PC-9 (cell line): ENCODE results near the gene FAM174C. TPM values are rescaled to one million over a fixed set of nuclear protein-coding genes. Genes with fewer than 3 reads are reported as not detected.

Source experiments
- BruUV-seq: library from RNA; stranded (reverse); fragments of 400-500 nt; replicated peaks from 2 replicates; lab custom pipeline; 2021; lab: Mats Ljungman, UMichigan
- CTCF ChIA-PET: fragments of 300-600 bp; sonication (Branson Sonifier 250); formaldehyde crosslinking; loops from one replicate; lab custom pipeline; 2022; ENCODE audit warnings: antibody characterized with exemption; lab: Charles Lee
- POLR2A ChIA-PET: fragments of 300-600 bp; sonication (Branson Sonifier 250); formaldehyde crosslinking; loops from one replicate; lab custom pipeline; 2022; ENCODE audit warnings: antibody characterized with exemption; ENCODE audit not compliant: unreplicated experiment; lab: Charles Lee
- DNase-seq, 2 experiments: peaks; one replicate each; pipeline versions ENCODE4 v3.0.0 to v3.0.0-alpha.2; 2015 to 2022; ENCODE audit warnings: mixed read lengths in 1 of 2
- H2AFZ ChIP-seq: fragments of 200-600 bp; sonication (generic); 2 replicates; pipeline ENCODE4 v1.8.1; 2017; ENCODE audit warnings: antibody characterized with exemption
- H3F3A ChIP-seq: fragments of 200-600 bp; sonication (generic); 2 replicates; pipeline ENCODE4 v1.8.1; 2017; ENCODE audit warnings: antibody characterized with exemption, mild to moderate bottlenecking, low read depth; ENCODE audit not compliant: insufficient read depth
- H3K27ac ChIP-seq: fragments of 200-600 bp; sonication (generic); 2 replicates; pipeline ENCODE4 v1.6.1; 2016; ENCODE audit warnings: mixed run types
- H3K27me3 ChIP-seq: fragments of 200-600 bp; sonication (generic); 2 replicates; pipeline ENCODE4 v1.6.1; 2016; ENCODE audit warnings: low read depth, mixed run types; ENCODE audit not compliant: insufficient read depth
- H3K36me3 ChIP-seq: fragments of 200-600 bp; sonication (generic); 2 replicates; pipeline ENCODE4 v1.6.1; 2016; ENCODE audit warnings: low read depth, mixed run types
- H3K4me1 ChIP-seq: fragments of 200-600 bp; sonication (generic); replicated peaks from 2 replicates; pipeline ENCODE4 v1.6.1; 2016; ENCODE audit warnings: mixed run types; ENCODE audit not compliant: insufficient read depth
- H3K4me2 ChIP-seq: fragments of 200-600 bp; sonication (generic); 2 replicates; pipeline ENCODE4 v1.6.1; 2017; ENCODE audit warnings: mixed run types
- H3K4me3 ChIP-seq: fragments of 200-600 bp; sonication (generic); 2 replicates; pipeline ENCODE4 v1.6.1; 2016; ENCODE audit warnings: mixed run types
- H3K79me2 ChIP-seq: fragments of 200-600 bp; sonication (generic); 2 replicates; pipeline ENCODE4 v1.6.1; 2017; ENCODE audit warnings: low read depth, mixed run types
- H3K9me2 ChIP-seq: fragments of 200-600 bp; sonication (generic); 2 replicates; pipeline ENCODE4 v1.8.1; 2017; ENCODE audit warnings: mild to moderate bottlenecking; ENCODE audit not compliant: insufficient read depth
- H3K9me3 ChIP-seq: fragments of 200-600 bp; sonication (generic); 2 replicates; pipeline ENCODE4 v1.8.1; 2016; ENCODE audit warnings: low read depth; ENCODE audit not compliant: insufficient read depth
- H4K20me1 ChIP-seq: fragments of 200-600 bp; sonication (generic); 2 replicates; pipeline ENCODE4 v1.8.1; 2017; ENCODE audit not compliant: insufficient read depth
- CTCF ChIP-seq: fragments of 200-600 bp; sonication (generic); conservative IDR thresholded peaks from 2 replicates; pipeline ENCODE4 v1.6.1; 2017; ENCODE audit warnings: mixed run types, antibody characterized with exemption, mild to moderate bottlenecking, moderate library complexity
- EZH2 ChIP-seq: fragments of 200-600 bp; sonication (generic); IDR thresholded peaks from 2 replicates; pipeline ENCODE4 v1.8.0; 2017; ENCODE audit warnings: antibody characterized with exemption, low read depth
- intact Hi-C: fragments of 100-400 bp; cut with micrococcal nuclease; formaldehyde crosslinking; loops from one replicate; pipeline ENCODE4 v1.10.0; 2022; ENCODE audit not compliant: unreplicated experiment
- total RNA-seq: library from RNA; stranded (reverse); gene quantifications from 2 replicates; pipeline ENCODE4 v1.2.3, GENCODE V29; 2021

Gene FAM174C
- total RNA-seq, 1 experiment from 2014 or later: 51.8 TPM

GRCh38 chr19:1296575-1297271 lies 21.4 kb downstream of the FAM174C start:
- H3K79me2 ChIP-seq: no peaks in the 10 kb centered on the region
- no peaks in the 10 kb centered on the region for H4K20me1 ChIP-seq
- no peak overlapping the region for H3K4me3 ChIP-seq
- no peak overlapping the region for H3K4me2 ChIP-seq
- no peak overlapping the region for H3K27ac ChIP-seq
- no peaks in the 10 kb centered on the region for H3K9me3 ChIP-seq
- CTCF ChIA-PET: no interaction called here
- H3K4me1 ChIP-seq: no peaks in the 10 kb centered on the region
- H3K9me2 ChIP-seq: no peaks in the 10 kb centered on the region
- peaks cover 14% of the 10 kb centered on the region; the same call in 1 of the 2 replicates for H3K27me3 ChIP-seq
- H2AFZ ChIP-seq: no peak overlapping the region
- H3F3A ChIP-seq: no peaks in the 10 kb centered on the region
- DNase-seq: no peak
- POLR2A ChIA-PET: no interaction called here
- no peaks in the 10 kb centered on the region for H3K36me3 ChIP-seq
- intact Hi-C loops: no loop called here
- BruUV-seq: no TSS peak
- TF ChIP-seq EZH2: no peak
- no peak for TF ChIP-seq CTCF

DNA sequence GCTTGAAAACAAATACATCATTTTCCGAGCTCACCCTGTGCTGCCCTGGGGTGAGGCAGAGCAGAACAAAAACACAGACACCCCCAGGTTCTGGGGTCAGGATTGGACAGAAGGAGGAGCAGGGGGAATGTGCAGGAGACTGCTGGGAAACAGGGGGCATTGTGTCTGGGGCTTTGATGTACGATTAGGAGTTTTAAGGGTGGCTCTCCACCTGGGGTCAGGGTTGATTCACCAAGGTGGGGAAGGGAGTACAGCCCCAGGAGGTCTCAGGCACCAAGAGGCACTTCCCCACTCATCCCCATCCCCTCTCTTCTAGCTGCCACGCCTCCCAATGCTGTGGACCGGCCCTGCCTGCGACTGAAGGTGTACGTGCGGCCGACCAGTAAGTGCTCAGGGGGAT lies 22.9 kb downstream of the FAM174C start:
- Histone ChIP-seq H3K27ac (no peak overlapping the region), H3K4me3 (no peak overlapping the region), H3K9me3 (no peaks in the 10 kb centered on the region), H3K4me1 (no peaks in the 10 kb centered on the region), H3F3A (no peaks in the 10 kb centered on the region), H3K36me3 (no peaks in the 10 kb centered on the region), H3K9me2 (no peaks in the 10 kb centered on the region), H3K27me3 (peaks cover 7% of the 10 kb centered on the region; the same call in 1 of the 2 replicates), H2AFZ (no peak overlapping the region), H3K79me2 (no peaks in the 10 kb centered on the region), H3K4me2 (no peak overlapping the region), H4K20me1 (no peaks in the 10 kb centered on the region)
- POLR2A ChIA-PET: no interaction called here
- CTCF ChIA-PET: no interaction called here
- BruUV-seq: no TSS peak
- TF ChIP-seq CTCF: no peak
- TF ChIP-seq EZH2: no peak
- intact Hi-C loops: no loop called here
- no peak for DNase-seq

DNA sequence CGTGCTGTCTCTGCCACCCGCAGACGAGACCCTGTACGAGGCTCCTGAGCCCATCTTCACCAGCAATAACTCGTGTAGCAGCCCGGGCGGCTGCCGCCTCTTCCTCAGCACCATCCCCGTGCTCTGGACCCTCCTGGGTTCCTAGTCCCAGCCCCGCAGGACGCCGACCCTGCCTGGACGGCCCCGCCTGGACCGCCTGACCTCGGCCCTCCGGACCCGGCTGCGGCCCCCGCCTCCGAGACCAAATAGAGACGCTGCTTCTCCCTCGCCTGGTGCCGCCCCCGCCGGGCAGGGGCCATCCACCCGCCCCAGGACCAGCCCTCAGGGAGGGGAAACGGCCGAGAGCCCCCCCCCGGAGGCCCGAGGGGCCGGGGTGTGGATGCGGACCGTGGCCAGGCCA lies 24.5 kb downstream of the FAM174C start:
- Histone ChIP-seq H3K4me1 (peaks cover 7% of the 10 kb centered on the region), H2AFZ (no peak overlapping the region), H4K20me1 (no peaks in the 10 kb centered on the region), H3K27ac (no peak overlapping the region), H3F3A (no peaks in the 10 kb centered on the region; the same call in 1 of the 2 replicates), H3K9me3 (no peaks in the 10 kb centered on the region), H3K79me2 (no peaks in the 10 kb centered on the region), H3K27me3 (no peaks in the 10 kb centered on the region), H3K9me2 (no peaks in the 10 kb centered on the region), H3K4me3 (no peak overlapping the region), H3K36me3 (no peaks in the 10 kb centered on the region), H3K4me2 (no peak overlapping the region)
- BruUV-seq: no TSS peak
- DNase-seq: no peak
- no peak for TF ChIP-seq CTCF
- TF ChIP-seq EZH2: no peak
- CTCF ChIA-PET: no interaction called here
- intact Hi-C loops: no loop called here
- POLR2A ChIA-PET: no interaction called here
